GM12878 (cell line): Measurements from ENCODE around the gene DYDC1. TPM values are rescaled to one million over a fixed set of nuclear protein-coding genes. Genes with fewer than 3 reads are reported as not detected.

Experiments used
- ATAC-seq: fragments of 200-7000 bp; cut with Tn5 transposase; 3 replicates; pipeline ENCODE4 v1.9.1; 2020; ENCODE audit warnings: mild to moderate bottlenecking, moderate library complexity
- BruUV-seq: library from RNA; stranded (reverse); fragments of 400-500 nt; replicated peaks from 2 replicates; lab custom pipeline; 2021; lab: Mats Ljungman, UMichigan
- CTCF ChIA-PET: fragments of 300-600 bp; sonication (Branson Sonifier 250); formaldehyde crosslinking; extraction: SDS; loops from one replicate; lab custom pipeline; 2021; ENCODE audit warnings: inconsistent platforms; lab: Yijun Ruan, JAX
- POLR2A ChIA-PET: fragments of 350-600 bp; formaldehyde crosslinking; extraction: SDS; loops from one replicate; lab custom pipeline; 2021; ENCODE audit warnings: inconsistent platforms; lab: Charles Lee
- RAD21 ChIA-PET: fragments of 300-600 bp; sonication (Branson Sonifier 250); formaldehyde crosslinking; loops from one replicate; lab custom pipeline; 2023; ENCODE audit warnings: antibody characterized with exemption; ENCODE audit not compliant: unreplicated experiment; lab: Charles Lee
- SMC1A ChIA-PET: fragments of 300-600 bp; sonication (Branson Sonifier 250); formaldehyde crosslinking; loops from one replicate; lab custom pipeline; 2023; ENCODE audit not compliant: unreplicated experiment, uncharacterized antibody; lab: Charles Lee
- DNase-seq: peaks from one replicate; pipeline ENCODE4 v3.0.0-alpha.2; 2011; ENCODE audit warnings: low read depth, low spot score
- FAIRE-seq: peaks from 3 replicates; lab custom pipeline; 2011; peaks lifted over from hg19 to GRCh38; lab: Jason Lieb, UNC
- H2AFZ ChIP-seq: 2 replicates; pipeline ENCODE4 v1.6.0; 2011; ENCODE audit warnings: low read depth, low read length, control low read depth; ENCODE audit not compliant: control insufficient read depth
- H3K27ac ChIP-seq: 2 replicates; pipeline ENCODE4 v1.5.1; 2011; ENCODE audit warnings: control low read depth; ENCODE audit not compliant: control insufficient read depth, insufficient read depth
- H3K27me3 ChIP-seq, 2 experiments: replicated peaks in 1 of 2; 2 replicates each; pipeline versions ENCODE4 v1.6.0 to v1.6.1; 2011; ENCODE audit warnings: low read length in 1 of 2; ENCODE audit not compliant: control insufficient read depth in 2 of 2, insufficient read depth in 2 of 2
- H3K36me3 ChIP-seq, 2 experiments: 2 replicates each; pipeline ENCODE4 v1.5.1; 2011; ENCODE audit warnings: low read length in 1 of 2; ENCODE audit not compliant: control insufficient read depth in 2 of 2, insufficient read depth in 2 of 2
- H3K4me1 ChIP-seq: 2 replicates; pipeline ENCODE4 v1.6.1; 2011; ENCODE audit warnings: mild to moderate bottlenecking, low read length, moderate library complexity, mixed read lengths; ENCODE audit not compliant: control insufficient read depth, insufficient read depth
- H3K4me2 ChIP-seq: 2 replicates; pipeline ENCODE4 v1.6.0; 2011; ENCODE audit warnings: control low read depth; ENCODE audit not compliant: control insufficient read depth, insufficient read depth
- H3K4me3 ChIP-seq: fragments of 200-600 bp; sonication (generic); 2 replicates; pipeline ENCODE4 v1.5.1; 2016
- H3K79me2 ChIP-seq: 2 replicates; pipeline ENCODE4 v1.6.0; 2011; ENCODE audit warnings: low read length; ENCODE audit not compliant: control insufficient read depth, insufficient read depth
- H3K9ac ChIP-seq: 2 replicates; pipeline ENCODE4 v1.8.0; 2011; ENCODE audit warnings: low read length, control low read depth, mixed read lengths; ENCODE audit not compliant: control insufficient read depth, insufficient read depth
- H3K9me3 ChIP-seq: replicated peaks from 3 replicates; pipeline ENCODE4 v1.5.1; 2011; ENCODE audit warnings: mild to moderate bottlenecking, low read length; ENCODE audit not compliant: control insufficient read depth, insufficient read depth
- H4K20me1 ChIP-seq: 2 replicates; pipeline ENCODE4 v1.6.0; 2011; ENCODE audit not compliant: control insufficient read depth, insufficient read depth
- EGR1 ChIP-seq, 2 experiments: IDR thresholded peaks; 1 replicate in 1 of 2; 2 replicates in 1 of 2; pipeline ENCODE4 v1.6.1; 2011 to 2012; ENCODE audit warnings: low read depth in 2 of 2, low read length in 2 of 2, borderline replicate concordance in 1 of 2, mild to moderate bottlenecking in 1 of 2, moderate library complexity in 1 of 2
- ETV6 ChIP-seq, 2 experiments: fragments of 450-650 bp in 1 of 2; IDR thresholded peaks in 1 of 2; conservative IDR thresholded peaks in 1 of 2; 2 replicates each; pipeline ENCODE4 v1.6.1; 2014; ENCODE audit warnings: antibody characterized with exemption in 1 of 2, borderline replicate concordance in 1 of 2, low read depth in 1 of 2, mild to moderate bottlenecking in 1 of 2, moderate library complexity in 1 of 2
- HDAC6 ChIP-seq: fragments of 200-600 bp; sonication (generic); IDR thresholded peaks from one replicate; pipeline ENCODE4 v1.8.0; 2017; ENCODE audit warnings: antibody characterized with exemption; ENCODE audit not compliant: unreplicated experiment
- HSF1 ChIP-seq: fragments of 150-350 bp; IDR thresholded peaks from 2 replicates; pipeline ENCODE4 v1.6.1; 2014; ENCODE audit warnings: mild to moderate bottlenecking, low read depth, low read length
- MLLT1 ChIP-seq: fragments of 450-650 bp; IDR thresholded peaks from 2 replicates; pipeline ENCODE4 v1.6.1; 2016; ENCODE audit warnings: mild to moderate bottlenecking
- NFYB ChIP-seq: IDR thresholded peaks from 2 replicates; pipeline ENCODE4 v1.6.1; 2011; ENCODE audit warnings: low read depth, mild to moderate bottlenecking, low read length, improper control_type of control experiment, moderate library complexity; ENCODE audit not compliant: insufficient read depth
- PRDM15 ChIP-seq: fragments of 450-650 bp; formaldehyde crosslinking; IDR thresholded peaks from 2 replicates; pipeline ENCODE4 v1.4.0; 2020; ENCODE audit warnings: mild to moderate bottlenecking, moderate library complexity
- REST ChIP-seq: IDR thresholded peaks from 2 replicates; pipeline ENCODE4 v1.6.1; 2012; ENCODE audit warnings: mild to moderate bottlenecking, low read depth, low read length
- SRF ChIP-seq, 2 experiments: IDR thresholded peaks; 2 replicates each; pipeline ENCODE4 v1.6.1; 2011; ENCODE audit warnings: low read depth in 2 of 2, low read length in 2 of 2, mild to moderate bottlenecking in 1 of 2, moderate library complexity in 1 of 2
- SUZ12 ChIP-seq: fragments of 200-600 bp; sonication (generic); IDR thresholded peaks from one replicate; pipeline ENCODE4 v1.6.1; 2018; ENCODE audit warnings: antibody characterized with exemption, mild to moderate bottlenecking; ENCODE audit not compliant: unreplicated experiment
- TCF3 ChIP-seq: IDR thresholded peaks from 2 replicates; pipeline ENCODE4 v1.6.1; 2012; ENCODE audit warnings: low read depth, mild to moderate bottlenecking, low read length, borderline replicate concordance; ENCODE audit not compliant: insufficient read depth
- WGBS: methylation state at CpG from one replicate; pipeline ENCODE4 v1.1.6; 2016; ENCODE audit warnings: low lambda C conversion rate; ENCODE audit not compliant: insufficient replicate concordance, insufficient coverage; ENCODE audit errors: missing lambda C conversion rate; 5-methylcytosine and 5-hydroxymethylcytosine counted together
- in situ Hi-C: fragments of 300-500 bp; cut with MboI; formaldehyde crosslinking; loops from 9 replicates; pipeline ENCODE4 v1.14.3; 2018; ENCODE audit warnings: mixed read lengths
- intact Hi-C: fragments of 100-400 bp; cut with micrococcal nuclease; formaldehyde crosslinking; loops from one replicate; pipeline ENCODE4 v1.14.2; 2022; ENCODE audit not compliant: unreplicated experiment
- polyA plus RNA-seq, 11 experiments: library from polyadenylated mRNA; depleted of rRNA in 4 of 11; unstranded in 6 of 11; stranded (reverse) in 5 of 11; fragments of >200 nt; fragmentation: Nextera tagmentation in 4 of 11; fragmentation: Illumina TruSeq in 1 of 11; extraction: Ambion mirVana in 4 of 11; extraction: Trizol in 1 of 11; gene quantifications; 1 replicate in 1 of 11; 2 replicates in 10 of 11; pipeline versions ENCODE4 v1.2.1 to v1.2.3, GENCODE V29; 2011 to 2016; ENCODE audit warnings: inconsistent platforms in 2 of 11, missing spikeins in 2 of 11, low read depth in 1 of 11
- total RNA-seq, 4 experiments: library from RNA; depleted of rRNA in 3 of 4; stranded (reverse); fragments of >200 nt in 3 of 4; fragmentation: Illumina TruSeq in 1 of 4; extraction: Trizol in 1 of 4; gene quantifications; 2 replicates each; pipeline versions ENCODE4 v1.2.1 to v1.2.3, GENCODE V29; 2013 to 2021

Gene DYDC1
- total and polyA plus RNA-seq, 10 of the 15 experiments (the other 5 are each of a cell fraction or from before 2014, with no cell fraction given) = not detected

DNA sequence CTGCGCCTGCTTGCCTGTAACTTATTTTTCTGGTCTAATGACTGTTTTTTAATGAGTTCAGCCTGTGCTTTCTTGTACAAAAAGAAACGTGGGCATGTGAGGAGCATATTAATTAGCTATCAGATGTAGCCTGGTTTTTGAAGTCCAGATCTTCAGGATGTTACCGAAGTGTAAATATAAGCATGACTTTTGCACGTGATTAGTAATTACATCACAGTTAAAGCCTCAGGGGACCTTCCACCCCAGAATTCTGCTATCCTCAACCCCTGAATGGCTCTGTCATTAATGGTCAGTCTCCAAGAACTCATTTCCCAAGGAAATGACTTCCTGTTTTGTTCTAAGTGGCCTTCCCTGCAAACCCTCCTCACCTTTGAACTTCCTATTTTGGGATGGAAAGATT lies 49.6 kb upstream of the DYDC1 start (continued):
- TF ChIP-seq PRDM15 = no peak
- TF ChIP-seq EGR1 (IDR thresholded peaks at IDR 0.05; ENCODE audit: borderline replicate concordance in 1 of 2, low read depth in 2 of 2, low read length in 2 of 2) = no peak

DNA sequence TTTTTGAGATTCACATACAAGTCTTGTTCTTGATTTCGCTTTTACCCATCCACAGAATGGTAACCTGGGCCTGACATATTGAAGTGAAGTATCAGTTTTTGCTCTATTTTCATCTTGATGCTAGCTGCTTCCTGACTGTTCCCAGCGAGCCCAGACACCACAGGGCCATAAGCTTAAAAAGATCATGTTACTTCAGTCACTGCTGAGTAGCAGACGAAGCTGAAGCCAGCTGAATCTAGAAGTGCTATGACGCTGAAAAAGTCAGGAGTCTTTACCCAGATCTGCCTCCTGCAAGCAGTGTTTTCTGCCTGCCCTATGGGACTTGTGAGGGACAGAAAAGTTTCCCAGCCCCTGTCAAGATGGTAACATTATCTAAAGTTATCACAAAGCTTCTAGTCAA lies 49.1 kb upstream of the DYDC1 start:
- Histone ChIP-seq H3K4me2 (no peak overlapping the region), H3K27me3 (peaks cover 0 to 3% of the 10 kb centered on the region in 2 experiments; a peak in 2 of 4 replicates), H3K27ac (no peak overlapping the region), H4K20me1 (no peaks in the 10 kb centered on the region), H3K4me1 (no peaks in the 10 kb centered on the region; the same call in 1 of the 2 replicates), H2AFZ (no peak overlapping the region), H3K9ac (no peak overlapping the region), H3K9me3 (no peaks in the 10 kb centered on the region), H3K36me3 (no peaks in the 10 kb centered on the region), H3K4me3 (no peak overlapping the region), H3K79me2 (no peaks in the 10 kb centered on the region)
- ChIA-PET SMC1A (interaction anchor here (1.3 kb wide), 1 partner anchor 39 kb away, joined by 3 read pairs; no protein-coding TSS in a partner anchor), CTCF (interaction anchor here (0.6 to 2.3 kb wide), 8 partner anchors 16 to 868 kb away, joined by 3 to 7 read pairs (median 3); no protein-coding TSS in a partner anchor), POLR2A (no interaction called here), RAD21 (no interaction called here)
- intact Hi-C loops (no loop called here), in situ Hi-C loops (no loop called here)
- WGBS = 36% methylated on average over 4 of the region's 4 CpGs
- FAIRE-seq (no peak), DNase-seq (no peak), ATAC-seq (no peak)
- no TSS peak for BruUV-seq
- TF ChIP-seq NFYB = no peak
- no peak for TF ChIP-seq HDAC6
- no peak for TF ChIP-seq HSF1
- TF ChIP-seq TCF3 = no peak
- no peak for TF ChIP-seq MLLT1
- no peak for TF ChIP-seq SUZ12
- TF ChIP-seq REST = no peak
- no peak for TF ChIP-seq SRF (IDR thresholded peaks at IDR 0.05; ENCODE audit: low read depth in 2 of 2, low read length in 2 of 2)
- no peak for TF ChIP-seq ETV6 (conservative IDR thresholded peaks at IDR 0.05 in 1 of 2, IDR thresholded peaks at IDR 0.05 in 1 of 2; ENCODE audit: borderline replicate concordance in 1 of 2, low read depth in 1 of 2)
